H1 (cell line): ENCODE measurements around the gene SCYGR1. TPM values are rescaled to one million over a fixed set of nuclear protein-coding genes. Genes with fewer than 3 reads are reported as not detected.

ENCODE experiments used
- CTCF ChIA-PET: fragments of 300-600 bp; sonication (Branson Sonifier 250); formaldehyde crosslinking; loops from one replicate; lab custom pipeline; 2021; ENCODE audit not compliant: partially characterized antibody; lab: Charles Lee
- POLR2A ChIA-PET: fragments of 300-600 bp; sonication (Branson Sonifier 250); formaldehyde crosslinking; loops from one replicate; lab custom pipeline; 2021; ENCODE audit warnings: inconsistent platforms; ENCODE audit not compliant: partially characterized antibody; lab: Charles Lee
- DNase-seq, 2 experiments: peaks; one replicate each; pipeline versions ENCODE4 v3.0.0 to v3.0.0-alpha.2; 2010 to 2022; ENCODE audit warnings: low spot score in 2 of 2, low read depth in 1 of 2, mixed read lengths in 1 of 2
- FAIRE-seq: peaks from 2 replicates; lab custom pipeline; 2011; peaks lifted over from hg19 to GRCh38; lab: Jason Lieb, UNC
- H2AFZ ChIP-seq: 2 replicates; pipeline ENCODE4 v1.8.1; 2012; ENCODE audit warnings: low read length, inconsistent platforms
- H2AK5ac ChIP-seq: 2 replicates; pipeline ENCODE4 v1.6.1; 2013; ENCODE audit warnings: low read depth, low read length
- H2BK120ac ChIP-seq: replicated peaks from 2 replicates; pipeline ENCODE3; 2013; ENCODE audit warnings: low read depth, low read length, inconsistent platforms
- H2BK12ac ChIP-seq: 2 replicates; pipeline ENCODE4 v1.6.1; 2013; ENCODE audit warnings: low read depth, low read length
- H2BK15ac ChIP-seq: 2 replicates; pipeline ENCODE4 v1.6.1; 2013; ENCODE audit warnings: low read length
- H2BK20ac ChIP-seq: 2 replicates; pipeline ENCODE4 v1.6.1; 2013; ENCODE audit warnings: low read length
- H2BK5ac ChIP-seq: 2 replicates; pipeline ENCODE4 v1.6.1; 2013; ENCODE audit warnings: low read depth, low read length
- H3K14ac ChIP-seq: 2 replicates; pipeline ENCODE4 v1.6.1; 2013; ENCODE audit warnings: inconsistent platforms; ENCODE audit not compliant: insufficient read length
- H3K18ac ChIP-seq: 2 replicates; pipeline ENCODE4 v1.6.1; 2013; ENCODE audit warnings: low read length; ENCODE audit errors: extremely low read depth
- H3K23ac ChIP-seq: 2 replicates; pipeline ENCODE4 v1.6.1; 2013; ENCODE audit warnings: inconsistent platforms; ENCODE audit not compliant: insufficient read length
- H3K23me2 ChIP-seq: 2 replicates; pipeline ENCODE4 v1.6.1; 2013; ENCODE audit warnings: low read depth, low read length
- H3K27ac ChIP-seq: 2 replicates; pipeline ENCODE4 v1.6.1; 2011; ENCODE audit warnings: low read depth, low read length, inconsistent platforms
- H3K27me3 ChIP-seq, 4 experiments: replicated peaks in 1 of 4; 1 replicate in 1 of 4; 2 replicates in 3 of 4; pipeline versions ENCODE4 v1.6.1 to v1.8.1; 2011 to 2013; ENCODE audit warnings: low read length in 3 of 4, mild to moderate bottlenecking in 3 of 4, inconsistent platforms in 2 of 4, mixed read lengths in 2 of 4, moderate library complexity in 1 of 4; ENCODE audit not compliant: control insufficient read depth in 3 of 4, insufficient read depth in 3 of 4; ENCODE audit errors: extremely low read depth in 1 of 4
- H3K36me3 ChIP-seq, 4 experiments: 2 replicates each; pipeline versions ENCODE4 v1.6.1 to v1.8.1; 2011 to 2013; ENCODE audit warnings: mild to moderate bottlenecking in 4 of 4, low read length in 3 of 4, moderate library complexity in 2 of 4, control low read depth in 1 of 4, inconsistent platforms in 1 of 4; ENCODE audit not compliant: insufficient read depth in 4 of 4, control insufficient read depth in 2 of 4
- H3K4ac ChIP-seq: replicated peaks from 2 replicates; pipeline ENCODE3; 2013; ENCODE audit warnings: low read length, low read depth, mixed read lengths, inconsistent platforms; ENCODE audit not compliant: insufficient read length
- H3K4me1 ChIP-seq, 4 experiments: replicated peaks in 1 of 4; 1 replicate in 1 of 4; 2 replicates in 3 of 4; pipeline versions ENCODE4 v1.6.1 to v1.8.1; 2011 to 2013; ENCODE audit warnings: low read length in 3 of 4, inconsistent platforms in 2 of 4, mixed read lengths in 1 of 4; ENCODE audit not compliant: insufficient read depth in 4 of 4, control insufficient read depth in 3 of 4
- H3K4me2 ChIP-seq, 2 experiments: 2 replicates each; pipeline versions ENCODE4 v1.6.1 to v1.8.1; 2011 to 2013; ENCODE audit warnings: low read depth in 2 of 2, low read length in 2 of 2, control low read depth in 1 of 2, inconsistent platforms in 1 of 2, mild to moderate bottlenecking in 1 of 2; ENCODE audit not compliant: insufficient read depth in 1 of 2
- H3K4me3 ChIP-seq, 4 experiments: fragments of 200-600, 300-600 bp in 1 of 4; sonication (generic), shearing (Covaris generic), sonication (Bioruptor Twin) in 1 of 4; 2 replicates each; pipeline versions ENCODE4 v1.5.1 to v1.8.1; 2011 to 2016; ENCODE audit warnings: low read length in 4 of 4, low read depth in 3 of 4, control low read depth in 2 of 4, inconsistent platforms in 2 of 4, mild to moderate bottlenecking in 2 of 4, mixed read lengths in 1 of 4, moderate library complexity in 1 of 4; ENCODE audit not compliant: insufficient read depth in 2 of 4; ENCODE audit errors: extremely low read depth in 1 of 4
- H3K56ac ChIP-seq: replicated peaks from 2 replicates; pipeline ENCODE3; 2013; ENCODE audit warnings: low read depth, mild to moderate bottlenecking, mixed read lengths, low read length, inconsistent platforms; ENCODE audit not compliant: insufficient read length
- H3K79me1 ChIP-seq: 2 replicates; pipeline ENCODE4 v1.6.1; 2013; ENCODE audit warnings: low read depth, low read length, control low read depth
- H3K79me2 ChIP-seq, 2 experiments: 2 replicates each; pipeline versions ENCODE4 v1.6.1 to v1.8.1; 2012 to 2013; ENCODE audit warnings: low read length in 2 of 2, mild to moderate bottlenecking in 2 of 2, inconsistent platforms in 1 of 2; ENCODE audit not compliant: insufficient read depth in 2 of 2, control insufficient read depth in 1 of 2
- H3K9ac ChIP-seq, 4 experiments: replicated peaks in 1 of 4; 1 replicate in 1 of 4; 2 replicates in 3 of 4; pipeline versions ENCODE4 v1.6.1 to v1.8.1; 2011 to 2013; ENCODE audit warnings: low read depth in 3 of 4, low read length in 3 of 4, control low read depth in 2 of 4, mild to moderate bottlenecking in 2 of 4, moderate library complexity in 2 of 4, inconsistent platforms in 1 of 4; ENCODE audit errors: extremely low read depth in 1 of 4
- H3K9me3 ChIP-seq, 2 experiments: 2 replicates each; pipeline versions ENCODE4 v1.6.1 to v1.8.1; 2012 to 2013; ENCODE audit warnings: mild to moderate bottlenecking in 2 of 2, moderate library complexity in 2 of 2, control low read depth in 1 of 2, inconsistent platforms in 1 of 2, low read depth in 1 of 2, low read length in 1 of 2, mixed read lengths in 1 of 2; ENCODE audit not compliant: insufficient read depth in 2 of 2
- H4K20me1 ChIP-seq, 2 experiments: replicated peaks in 1 of 2; 2 replicates each; pipeline versions ENCODE3 to v1.8.1; 2011 to 2013; ENCODE audit warnings: inconsistent platforms in 2 of 2, low read length in 2 of 2, mild to moderate bottlenecking in 1 of 2; ENCODE audit not compliant: insufficient read depth in 2 of 2, control insufficient read depth in 1 of 2
- H4K5ac ChIP-seq: 2 replicates; pipeline ENCODE4 v1.6.1; 2013; ENCODE audit warnings: low read length, low read depth, mixed read lengths, inconsistent platforms; ENCODE audit not compliant: insufficient read length
- H4K8ac ChIP-seq: 2 replicates; pipeline ENCODE4 v1.8.0; 2013; ENCODE audit warnings: mild to moderate bottlenecking, moderate library complexity, low read length, inconsistent platforms; ENCODE audit not compliant: insufficient read depth; ENCODE audit errors: extremely low read depth
- H4K91ac ChIP-seq: replicated peaks from 2 replicates; pipeline ENCODE3; 2013; ENCODE audit warnings: low read length, mixed read lengths, inconsistent platforms; ENCODE audit not compliant: insufficient read length
- BACH1 ChIP-seq: IDR thresholded peaks from 2 replicates; pipeline ENCODE4 v1.6.1; 2012; ENCODE audit warnings: low read length, improper control_type of control experiment
- EZH2 ChIP-seq: fragments of 200-600 bp; sonication (generic); IDR thresholded peaks from 2 replicates; pipeline ENCODE4 v1.7.1; 2012; ENCODE audit warnings: low read depth, mild to moderate bottlenecking, moderate library complexity, low read length, inconsistent platforms; ENCODE audit not compliant: severe bottlenecking
- GTF2F1 ChIP-seq: IDR thresholded peaks from 2 replicates; pipeline ENCODE4 v1.6.1; 2012; ENCODE audit warnings: low read depth, low read length, improper control_type of control experiment, borderline replicate concordance
- RFX5 ChIP-seq: IDR thresholded peaks from 2 replicates; pipeline ENCODE4 v1.6.1; 2011; ENCODE audit warnings: low read depth, low read length, improper control_type of control experiment, borderline replicate concordance
- RNF2 ChIP-seq: fragments of 200-900, 300-1000 bp; sonication (generic); IDR thresholded peaks from 2 replicates; pipeline ENCODE4 v1.7.1; 2016; ENCODE audit warnings: borderline replicate concordance, low read depth, mild to moderate bottlenecking, antibody characterized with exemption, low read length; ENCODE audit not compliant: poor library complexity, severe bottlenecking; ENCODE audit errors: missing control alignments
- SIRT6 ChIP-seq: IDR thresholded peaks from one replicate; pipeline ENCODE4 v1.7.1; 2012; ENCODE audit warnings: low read length, inconsistent platforms
- WGBS, 2 experiments: shearing (Covaris generic) in 1 of 2; methylation state at CpG; one replicate each; pipeline versions ENCODE4 v1.1.6 to v1.1.7; 2013 to 2015; ENCODE audit warnings: low lambda C conversion rate in 2 of 2, mixed read lengths in 2 of 2, inconsistent platforms in 1 of 2, low coverage in 1 of 2, missing lambda C conversion rate in 1 of 2; ENCODE audit not compliant: insufficient replicate concordance in 2 of 2, insufficient coverage in 1 of 2, insufficient read length in 1 of 2; ENCODE audit errors: extremely low coverage in 1 of 2, missing lambda C conversion rate in 1 of 2; 5-methylcytosine and 5-hydroxymethylcytosine counted together
- polyA plus RNA-seq, 7 experiments: library from polyadenylated mRNA; depleted of rRNA in 3 of 7; stranded (reverse) in 5 of 7; unstranded in 2 of 7; fragments of >200 nt in 5 of 7; fragments of 200-250 nt in 2 of 7; gene quantifications; 1 replicate in 5 of 7; 2 replicates in 1 of 7; 4 replicates in 1 of 7; pipeline versions ENCODE4 v1.2.1 to v1.2.3, GENCODE V29; 2011 to 2013; ENCODE audit warnings: missing spikeins in 2 of 7, mixed read lengths in 2 of 7
- total RNA-seq: library from RNA; stranded (reverse); fragmentation: NEBNext Ultra II Directional; extraction: Animal tissue kit (Norgen Biotek cat#: 25700); gene quantifications from 2 replicates; pipeline ENCODE4 v1.2.1, GENCODE V29; 2021
- TF ChIP-seq, protein P1 (sequence below), 3 experiments: IDR thresholded peaks; 1 replicate in 2 of 3; 2 replicates in 1 of 3; pipeline versions ENCODE4 v1.5.1 to v1.6.1; 2011; ENCODE audit warnings: low read length in 3 of 3, mild to moderate bottlenecking in 3 of 3, inconsistent platforms in 2 of 3, low read depth in 1 of 3, moderate library complexity in 1 of 3; ENCODE audit not compliant: insufficient read depth in 1 of 3; ENCODE audit errors: control extremely low read depth in 1 of 3

Gene SCYGR1
- total and polyA plus RNA-seq, 2 of the 8 experiments (the other 6 are each of a cell fraction or from before 2014, with no cell fraction given) = not detected

DNA sequence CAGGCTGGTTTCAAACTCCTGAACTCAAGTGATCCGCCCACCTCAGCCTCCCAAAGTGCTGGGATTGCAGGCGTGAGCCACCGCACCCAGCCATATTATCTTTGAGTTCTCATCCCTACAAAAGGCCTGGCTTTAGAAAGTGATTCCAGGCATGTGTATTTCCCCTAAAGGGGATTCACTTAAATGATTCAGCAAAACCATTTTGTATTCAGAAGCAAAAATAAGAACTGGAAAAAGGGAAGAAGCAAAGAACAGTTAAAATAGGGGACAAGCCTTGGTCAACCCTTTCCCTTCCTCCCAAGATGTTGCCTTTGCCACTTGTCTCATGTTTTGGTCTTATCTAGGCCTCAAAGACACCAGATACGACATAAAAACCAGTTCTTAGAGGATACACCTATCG, 19.2 kb downstream of the SCYGR1 start:
- Histone ChIP-seq H3K4me3 (no peak overlapping the region), H2BK120ac (no peak overlapping the region), H3K27me3 (no peaks in the 10 kb centered on the region), H4K91ac (no peak overlapping the region), H2AFZ (no peak overlapping the region), H3K4ac (no peak overlapping the region), H3K23ac (no peak overlapping the region), H3K36me3 (no peaks in the 10 kb centered on the region), H2AK5ac (no peak overlapping the region), H3K9me3 (no peaks in the 10 kb centered on the region), H2BK12ac (no peak overlapping the region), H4K20me1 (no peaks in the 10 kb centered on the region), H2BK20ac (no peak overlapping the region), H2BK15ac (no peak overlapping the region), H3K18ac (no peak overlapping the region), H4K8ac (no peak overlapping the region), H3K23me2 (no peaks in the 10 kb centered on the region), H3K4me1 (no peaks in the 10 kb centered on the region), H3K79me1 (no peaks in the 10 kb centered on the region), H3K27ac (no peak overlapping the region), H3K9ac (no peak overlapping the region), H3K56ac (no peak overlapping the region), H4K5ac (no peak overlapping the region), H3K14ac (no peak overlapping the region), H3K79me2 (no peaks in the 10 kb centered on the region), H2BK5ac (no peak overlapping the region), H3K4me2 (no peak overlapping the region)
- ChIA-PET CTCF (no interaction called here), POLR2A (no interaction called here)
- WGBS, 2 experiments = 90% methylated on average over 5 of the region's 5 CpGs; no CpG with 5 or more reads in 1 of the 2 experiments
- FAIRE-seq (no peak), DNase-seq (no peak)
- TF ChIP-seq SIRT6 = no peak
- no peak for TF ChIP-seq RFX5
- no peak for TF ChIP-seq EZH2
- no peak for TF ChIP-seq RNF2
- TF ChIP-seq GTF2F1 = no peak
- TF ChIP-seq BACH1 = no peak
- TF ChIP-seq, protein P1, sequence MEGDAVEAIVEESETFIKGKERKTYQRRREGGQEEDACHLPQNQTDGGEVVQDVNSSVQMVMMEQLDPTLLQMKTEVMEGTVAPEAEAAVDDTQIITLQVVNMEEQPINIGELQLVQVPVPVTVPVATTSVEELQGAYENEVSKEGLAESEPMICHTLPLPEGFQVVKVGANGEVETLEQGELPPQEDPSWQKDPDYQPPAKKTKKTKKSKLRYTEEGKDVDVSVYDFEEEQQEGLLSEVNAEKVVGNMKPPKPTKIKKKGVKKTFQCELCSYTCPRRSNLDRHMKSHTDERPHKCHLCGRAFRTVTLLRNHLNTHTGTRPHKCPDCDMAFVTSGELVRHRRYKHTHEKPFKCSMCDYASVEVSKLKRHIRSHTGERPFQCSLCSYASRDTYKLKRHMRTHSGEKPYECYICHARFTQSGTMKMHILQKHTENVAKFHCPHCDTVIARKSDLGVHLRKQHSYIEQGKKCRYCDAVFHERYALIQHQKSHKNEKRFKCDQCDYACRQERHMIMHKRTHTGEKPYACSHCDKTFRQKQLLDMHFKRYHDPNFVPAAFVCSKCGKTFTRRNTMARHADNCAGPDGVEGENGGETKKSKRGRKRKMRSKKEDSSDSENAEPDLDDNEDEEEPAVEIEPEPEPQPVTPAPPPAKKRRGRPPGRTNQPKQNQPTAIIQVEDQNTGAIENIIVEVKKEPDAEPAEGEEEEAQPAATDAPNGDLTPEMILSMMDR (IDR thresholded peaks at IDR 0.05; ENCODE audit: control extremely low read depth in 1 of 3, insufficient read depth in 1 of 3, low read depth in 1 of 3, low read length in 3 of 3) = no peak
